ENCODE data around the gene SLC11A2. TPM values are rescaled to one million over a fixed set of nuclear protein-coding genes. Genes with fewer than 3 reads are reported as not detected.

The SLC11A2 gene
- total and polyA plus RNA-seq, 8 donors = 5.0 to 348 (median 59.7) TPM

DNA sequence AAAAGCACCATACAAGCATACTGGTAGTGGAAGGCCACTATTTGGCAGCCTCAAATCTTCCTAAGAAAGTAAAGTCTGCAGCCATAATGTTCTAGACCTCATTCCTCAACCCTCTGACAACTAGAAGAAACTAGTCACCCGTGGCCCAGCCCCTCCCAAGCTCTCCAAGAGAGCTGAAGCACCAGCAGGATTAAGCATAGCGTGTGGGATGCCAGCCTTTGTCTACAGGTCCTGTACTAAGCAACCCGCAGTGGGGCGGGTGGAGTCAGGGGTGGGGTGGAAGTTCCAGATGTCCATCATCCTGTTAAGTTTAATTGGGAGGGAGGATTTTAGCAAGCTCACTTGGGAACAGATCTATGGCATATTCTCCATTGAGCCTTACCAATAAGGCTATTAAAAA lies 14.2 kb downstream of the SLC11A2 start:
- Histone ChIP-seq H3K27ac (no peak overlapping the region), H3K4me3 (no peak overlapping the region), H3K9me3 (no peaks in the 10 kb centered on the region), H3K4me1 (peaks cover 9 to 59% (median 29%) of the 10 kb centered on the region in 4 donors), H3K36me3 (peaks cover 4 to 16% (median 15%) of the 10 kb centered on the region in 4 donors), H3K27me3 (no peaks in the 10 kb centered on the region)
- DNase-seq = no peak
- WGBS, 5 donors = 33 to 79% (median 72%) methylated on average over 1 to 4 of the region's 4 CpGs
- intact Hi-C loops (cut with DNase I; ENCODE audit: low total_unique reads) = no loop called here
- TF ChIP-seq, protein P1, sequence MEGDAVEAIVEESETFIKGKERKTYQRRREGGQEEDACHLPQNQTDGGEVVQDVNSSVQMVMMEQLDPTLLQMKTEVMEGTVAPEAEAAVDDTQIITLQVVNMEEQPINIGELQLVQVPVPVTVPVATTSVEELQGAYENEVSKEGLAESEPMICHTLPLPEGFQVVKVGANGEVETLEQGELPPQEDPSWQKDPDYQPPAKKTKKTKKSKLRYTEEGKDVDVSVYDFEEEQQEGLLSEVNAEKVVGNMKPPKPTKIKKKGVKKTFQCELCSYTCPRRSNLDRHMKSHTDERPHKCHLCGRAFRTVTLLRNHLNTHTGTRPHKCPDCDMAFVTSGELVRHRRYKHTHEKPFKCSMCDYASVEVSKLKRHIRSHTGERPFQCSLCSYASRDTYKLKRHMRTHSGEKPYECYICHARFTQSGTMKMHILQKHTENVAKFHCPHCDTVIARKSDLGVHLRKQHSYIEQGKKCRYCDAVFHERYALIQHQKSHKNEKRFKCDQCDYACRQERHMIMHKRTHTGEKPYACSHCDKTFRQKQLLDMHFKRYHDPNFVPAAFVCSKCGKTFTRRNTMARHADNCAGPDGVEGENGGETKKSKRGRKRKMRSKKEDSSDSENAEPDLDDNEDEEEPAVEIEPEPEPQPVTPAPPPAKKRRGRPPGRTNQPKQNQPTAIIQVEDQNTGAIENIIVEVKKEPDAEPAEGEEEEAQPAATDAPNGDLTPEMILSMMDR (IDR thresholded peaks at IDR 0.05) = no peak
- TF ChIP-seq POLR2A (IDR thresholded peaks at IDR 0.05) (no peak), POLR2AphosphoS5 (IDR thresholded peaks at IDR 0.05) (no peak), EP300 (IDR thresholded peaks at IDR 0.05) (no peak)

DNA sequence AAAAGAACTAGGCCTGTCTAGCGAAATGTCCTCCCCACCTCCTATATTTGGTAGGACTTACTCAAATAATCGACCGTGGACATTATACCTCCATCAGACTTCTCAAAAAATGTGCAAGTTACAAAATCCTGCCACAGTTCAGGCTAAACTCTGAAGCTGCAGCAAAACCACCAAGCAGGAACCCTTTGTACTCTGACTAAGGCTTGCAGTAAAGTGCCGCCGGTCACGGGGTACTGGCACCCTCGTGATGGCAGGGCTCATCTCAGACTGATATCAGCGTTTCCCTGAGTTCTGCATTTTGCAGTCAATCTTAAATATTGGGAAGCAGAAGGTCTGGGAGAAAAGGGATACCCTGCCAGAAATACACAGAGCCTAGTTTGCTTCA lies 17.1 kb downstream of the SLC11A2 start:
- Histone ChIP-seq H3K9me3 (no peaks in the 10 kb centered on the region), H3K4me3 (no peak overlapping the region), H3K4me1 (peaks cover 14 to 50% (median 28%) of the 10 kb centered on the region in 4 donors), H3K36me3 (peaks cover 13 to 44% (median 41%) of the 10 kb centered on the region in 4 donors), H3K27me3 (no peaks in the 10 kb centered on the region), H3K27ac (peak overlapping the region in 3 of 5 donors; percentile 7 to 67 (median 55))
- peak in 1 of 3 donors; percentile 24 for TF ChIP-seq POLR2AphosphoS5 (IDR thresholded peaks at IDR 0.05)
- TF ChIP-seq EP300 (IDR thresholded peaks at IDR 0.05) = no peak
- 52 to 60% (median 57%) methylated on average over 8 of the region's 8 CpGs for WGBS, 5 donors
- intact Hi-C loops (cut with DNase I; ENCODE audit: low total_unique reads) = no loop called here
- peak; percentile 42 to 57 for DNase-seq

DNA sequence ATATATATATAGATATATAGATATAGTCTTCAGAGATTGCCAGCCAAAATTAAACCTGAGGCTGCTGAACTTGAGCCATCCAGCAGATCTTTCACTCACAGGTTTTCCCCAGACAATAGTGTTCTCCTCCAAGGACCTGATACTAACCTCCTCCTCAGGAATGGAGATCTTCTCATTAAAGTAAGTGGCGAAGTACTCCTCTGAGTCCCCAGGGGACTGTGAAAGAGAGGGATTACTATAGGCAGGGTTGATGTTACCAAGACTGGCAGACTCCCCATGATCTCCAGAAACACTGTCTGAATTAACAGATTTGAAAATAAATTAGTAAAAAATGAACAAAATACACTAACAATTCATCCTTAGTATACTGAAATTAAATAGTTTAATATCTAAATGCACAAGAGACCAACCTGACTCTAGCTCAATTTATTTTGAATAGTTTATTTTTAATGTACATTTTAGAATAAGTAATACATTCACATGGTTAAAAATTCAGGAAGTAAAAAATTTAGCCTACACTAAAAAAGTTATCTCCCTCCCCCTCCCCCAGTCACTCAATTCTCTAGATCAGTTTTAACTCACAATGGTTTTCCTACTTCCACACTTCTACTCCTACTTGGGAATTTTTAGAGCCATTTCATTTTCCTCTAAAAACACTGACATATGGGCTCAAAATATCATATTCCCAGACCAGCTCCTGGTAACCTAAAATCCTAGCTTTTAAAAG lies 17.7 kb downstream of the SLC11A2 start:
- H3K27me3 ChIP-seq = no peaks in the 10 kb centered on the region
- no peak overlapping the region for H3K4me3 ChIP-seq
- peaks cover 13 to 49% (median 46%) of the 10 kb centered on the region in 4 donors for H3K36me3 ChIP-seq
- peaks cover 14 to 44% (median 25%) of the 10 kb centered on the region in 4 donors for H3K4me1 ChIP-seq
- intact Hi-C loops (cut with DNase I; ENCODE audit: low total_unique reads) = no loop called here
- no peak for DNase-seq
- TF ChIP-seq POLR2AphosphoS5 (IDR thresholded peaks at IDR 0.05) (no peak), POLR2A (IDR thresholded peaks at IDR 0.05) (no peak), EP300 (IDR thresholded peaks at IDR 0.05) (no peak)
- TF ChIP-seq, protein P1 (IDR thresholded peaks at IDR 0.05) = no peak
- H3K27ac ChIP-seq = peak overlapping the region in 3 of 5 donors; percentile 7 to 67 (median 55)
- H3K9me3 ChIP-seq = no peaks in the 10 kb centered on the region
- WGBS, 5 donors = 90 to 100% (median 94%) methylated on average over 1 of the region's 1 CpG

DNA sequence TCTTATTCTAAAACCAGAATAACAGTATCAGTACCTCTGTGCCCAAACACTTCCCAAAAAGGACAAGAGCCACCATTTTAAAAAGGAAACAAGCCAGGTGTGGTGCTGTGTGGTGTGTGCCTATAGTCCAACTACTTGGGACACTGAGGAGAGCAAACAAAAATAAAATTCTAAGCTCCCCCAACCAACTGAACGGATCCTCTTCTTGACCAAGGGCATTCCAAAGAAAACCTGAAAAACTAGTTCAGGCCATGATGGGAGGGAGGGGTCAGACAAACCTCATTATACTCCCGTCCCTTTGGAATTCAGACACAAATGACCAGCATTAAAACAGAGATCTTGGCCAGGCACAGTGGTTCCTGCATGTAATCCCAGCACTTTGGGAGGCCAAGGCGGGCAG lies 20.5 kb downstream of the SLC11A2 start:
- H3K4me3 ChIP-seq = no peak overlapping the region
- H3K27me3 ChIP-seq = no peaks in the 10 kb centered on the region
- intact Hi-C loops (cut with DNase I; ENCODE audit: low total_unique reads) = no loop called here
- peak in 1 of 2 donors; percentile 64 for DNase-seq
- H3K36me3 ChIP-seq = peaks cover 13 to 76% (median 74%) of the 10 kb centered on the region in 4 donors
- peaks cover 4 to 18% (median 9%) of the 10 kb centered on the region in 4 donors for H3K4me1 ChIP-seq
- H3K27ac ChIP-seq = no peak overlapping the region
- H3K9me3 ChIP-seq = no peaks in the 10 kb centered on the region
- WGBS, 5 donors = 45 to 77% (median 55%) methylated on average over 3 of the region's 3 CpGs
- TF ChIP-seq POLR2AphosphoS5 (IDR thresholded peaks at IDR 0.05) = no peak
- TF ChIP-seq, protein P1 (IDR thresholded peaks at IDR 0.05) = no peak
- no peak for TF ChIP-seq POLR2A (IDR thresholded peaks at IDR 0.05)
- no peak for TF ChIP-seq EP300 (IDR thresholded peaks at IDR 0.05)

DNA sequence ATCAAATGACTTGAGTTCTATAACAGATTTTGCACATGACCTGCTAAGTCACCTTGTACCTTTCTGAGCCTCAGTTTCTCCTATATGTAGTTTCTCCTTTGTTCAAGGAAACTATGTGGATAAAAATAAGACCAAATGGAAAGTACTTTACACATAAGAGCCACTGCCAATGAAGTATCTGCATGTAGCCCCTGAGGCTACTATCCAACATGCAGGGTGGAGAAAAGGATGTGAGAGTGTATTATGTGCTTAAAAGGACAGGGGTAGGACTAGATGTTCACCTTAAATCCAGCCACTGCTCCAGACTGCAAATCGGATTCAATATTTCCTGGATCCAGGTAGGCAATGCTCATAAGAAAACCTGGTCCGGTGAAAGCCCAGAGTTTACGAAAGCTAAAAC lies 21.2 kb downstream of the SLC11A2 start:
- no peak overlapping the region for H3K27ac ChIP-seq
- H3K36me3 ChIP-seq = peaks cover 16 to 83% (median 80%) of the 10 kb centered on the region in 4 donors
- H3K4me3 ChIP-seq = no peak overlapping the region
- peaks cover 4 to 17% (median 9%) of the 10 kb centered on the region in 4 donors for H3K4me1 ChIP-seq
- intact Hi-C loops (cut with DNase I; ENCODE audit: low total_unique reads) = no loop called here
- no peaks in the 10 kb centered on the region for H3K27me3 ChIP-seq
- TF ChIP-seq, protein P1 (IDR thresholded peaks at IDR 0.05) = no peak
- TF ChIP-seq POLR2AphosphoS5 (IDR thresholded peaks at IDR 0.05) (no peak), POLR2A (IDR thresholded peaks at IDR 0.05) (no peak), EP300 (IDR thresholded peaks at IDR 0.05) (no peak)
- 94 to 96% (median 94%) methylated on average over 3 of the region's 3 CpGs for WGBS, 5 donors
- DNase-seq = no peak
- H3K9me3 ChIP-seq = no peaks in the 10 kb centered on the region
